Testis (tissue), 2 donors: ENCODE results near the gene PDZD4.

Experiments
- CTCF ChIP-seq, 3 experiments: fragments of 450-650 bp in 2 of 3; fragments of 200-600 bp in 1 of 3; sonication (generic) in 1 of 3; IDR thresholded peaks; one replicate each; pipeline ENCODE4 v1.5.1; 2016 to 2019; ENCODE audit warnings: antibody characterized with exemption in 3 of 3, mild to moderate bottlenecking in 2 of 3, moderate library complexity in 1 of 3
- POLR2A ChIP-seq: fragments of 450-650 bp; IDR thresholded peaks from one replicate; pipeline ENCODE4 v1.6.1; 2017; ENCODE audit warnings: antibody characterized with exemption, mild to moderate bottlenecking, moderate library complexity

GRCh38 chrX:153845195-153845594 is 14.9 kb upstream of the PDZD4 start:
- TF ChIP-seq POLR2A, result no peak
- TF ChIP-seq CTCF (IDR thresholded peaks at IDR 0.05), result no peak
